ENCODE data around the gene TSPAN12. TPM values are rescaled to one million over a fixed set of nuclear protein-coding genes. Genes with fewer than 3 reads are reported as not detected.
"Not testable (repeated sequence)": the region's sequence is repeated elsewhere in the genome, so short reads cannot be mapped to it uniquely, and the experiment has no call there.

The TSPAN12 gene
- total RNA-seq, 1 donor from 2014 or later, result 7.2 TPM

- no peak for DNase-seq
Observed at GRCh38 chr7:120805636-120806388, 52.1 kb downstream of the TSPAN12 start.

- no peak for DNase-seq
Observed at GRCh38 chr7:120802751-120803150, 55.2 kb downstream of the TSPAN12 start.

GRCh38 chr7:120799813-120800475, 58.0 kb downstream of the TSPAN12 start:
- no peak for DNase-seq

- no peak for DNase-seq
Observed at GRCh38 chr7:120799147-120799546, 58.8 kb downstream of the TSPAN12 start.

- DNase-seq, result no peak
Observed at GRCh38 chr7:120797026-120797645, 60.8 kb downstream of the TSPAN12 start.

GRCh38 chr7:120794106-120794729, 63.7 kb downstream of the TSPAN12 start:
- DNase-seq, result no peak

- no peak for DNase-seq
Observed at GRCh38 chr7:120793213-120793936, 64.6 kb downstream of the TSPAN12 start.

GRCh38 chr7:120792861-120793130, 65.1 kb downstream of the TSPAN12 start:
- DNase-seq, result no peak

GRCh38 chr7:120792091-120792860, 65.7 kb downstream of the TSPAN12 start:
- peak; percentile 13 for DNase-seq

- DNase-seq, result no peak
Observed at GRCh38 chr7:120785095-120785494, 72.8 kb downstream of the TSPAN12 start.

GRCh38 chr7:120783721-120784120, 74.2 kb downstream of the TSPAN12 start:
- DNase-seq, result no peak

- DNase-seq, result no peak
Observed at GRCh38 chr7:120783273-120783672, 74.7 kb downstream of the TSPAN12 start.

- not testable (repeated sequence) for DNase-seq
Observed at GRCh38 chr7:120781924-120782323, 76.0 kb downstream of the TSPAN12 start.

GRCh38 chr7:120780938-120781337, 77.0 kb downstream of the TSPAN12 start:
- no peak for DNase-seq

GRCh38 chr7:120780451-120780850, 77.5 kb downstream of the TSPAN12 start:
- DNase-seq, result not testable (repeated sequence)

- DNase-seq, result not testable (repeated sequence)
Observed at GRCh38 chr7:120779078-120779477, 78.9 kb downstream of the TSPAN12 start.

- no peak for DNase-seq
Observed at GRCh38 chr7:120775755-120776154, 82.2 kb downstream of the TSPAN12 start.

GRCh38 chr7:120774481-120774880, 83.5 kb downstream of the TSPAN12 start:
- no peak for DNase-seq

GRCh38 chr7:120770206-120770605, 87.7 kb downstream of the TSPAN12 start:
- no peak for DNase-seq

GRCh38 chr7:120760851-120761250, 97.1 kb downstream of the TSPAN12 start:
- no peak for DNase-seq

GRCh38 chr7:120760050-120760449, 97.9 kb downstream of the TSPAN12 start:
- DNase-seq, result no peak

- DNase-seq, result no peak
Observed at GRCh38 chr7:120743128-120743527, 114.8 kb downstream of the TSPAN12 start.

Data from occipital lobe (tissue), 2 donors.